GM18499 (cell line): Measurements from ENCODE around the gene PTH2.
"Not testable (repeated sequence)": the region's sequence is repeated elsewhere in the genome, so short reads cannot be mapped to it uniquely, and the experiment has no call there.

Source experiments
- ATAC-seq: cut with Tn5 transposase; IDR thresholded peaks from one replicate; pipeline ENCODE4 v1.9.1; 2021; ENCODE audit warnings: moderate number of reproducible peaks; ENCODE audit not compliant: insufficient read depth, unreplicated experiment

Gene PTH2

DNA sequence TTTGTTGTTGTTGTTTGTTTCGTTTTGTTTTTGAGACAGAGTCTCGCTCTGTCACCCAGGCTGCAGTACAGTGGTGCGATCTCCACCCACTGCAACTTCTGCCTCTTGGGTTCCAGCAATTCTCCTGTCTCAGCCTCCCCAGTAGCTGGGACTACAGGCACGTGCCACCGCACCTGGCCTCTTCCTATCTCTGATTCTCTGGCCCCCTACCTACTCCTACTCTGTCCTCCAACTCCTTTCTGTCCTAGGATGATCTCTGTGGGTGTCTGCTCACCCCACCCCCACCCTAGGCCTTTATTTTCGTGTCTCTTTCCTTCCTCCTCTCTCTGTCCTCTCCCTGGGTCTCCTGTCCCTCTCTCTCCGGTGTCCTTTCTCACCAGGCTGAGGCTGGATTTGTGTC lies 27.2 kb upstream of the PTH2 start:
- ATAC-seq: no peak

DNA sequence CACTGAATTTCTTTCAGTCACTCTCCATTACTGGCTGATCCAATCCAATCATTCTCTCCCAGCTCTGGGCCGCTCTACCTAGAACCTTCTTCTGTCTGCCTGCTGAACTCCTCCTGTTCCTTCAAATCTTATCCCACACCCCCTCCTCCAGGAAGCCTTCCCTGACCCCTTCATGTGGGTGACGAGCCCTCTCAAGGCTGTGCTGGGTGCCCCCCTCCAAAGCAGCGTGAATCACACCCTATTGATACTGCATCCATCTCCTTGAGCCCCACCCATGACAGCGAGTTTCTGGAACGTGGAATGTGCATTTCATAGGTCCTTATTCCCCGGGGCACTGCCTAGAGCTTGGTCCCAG lies 25.2 kb upstream of the PTH2 start:
- no peak for ATAC-seq

DNA sequence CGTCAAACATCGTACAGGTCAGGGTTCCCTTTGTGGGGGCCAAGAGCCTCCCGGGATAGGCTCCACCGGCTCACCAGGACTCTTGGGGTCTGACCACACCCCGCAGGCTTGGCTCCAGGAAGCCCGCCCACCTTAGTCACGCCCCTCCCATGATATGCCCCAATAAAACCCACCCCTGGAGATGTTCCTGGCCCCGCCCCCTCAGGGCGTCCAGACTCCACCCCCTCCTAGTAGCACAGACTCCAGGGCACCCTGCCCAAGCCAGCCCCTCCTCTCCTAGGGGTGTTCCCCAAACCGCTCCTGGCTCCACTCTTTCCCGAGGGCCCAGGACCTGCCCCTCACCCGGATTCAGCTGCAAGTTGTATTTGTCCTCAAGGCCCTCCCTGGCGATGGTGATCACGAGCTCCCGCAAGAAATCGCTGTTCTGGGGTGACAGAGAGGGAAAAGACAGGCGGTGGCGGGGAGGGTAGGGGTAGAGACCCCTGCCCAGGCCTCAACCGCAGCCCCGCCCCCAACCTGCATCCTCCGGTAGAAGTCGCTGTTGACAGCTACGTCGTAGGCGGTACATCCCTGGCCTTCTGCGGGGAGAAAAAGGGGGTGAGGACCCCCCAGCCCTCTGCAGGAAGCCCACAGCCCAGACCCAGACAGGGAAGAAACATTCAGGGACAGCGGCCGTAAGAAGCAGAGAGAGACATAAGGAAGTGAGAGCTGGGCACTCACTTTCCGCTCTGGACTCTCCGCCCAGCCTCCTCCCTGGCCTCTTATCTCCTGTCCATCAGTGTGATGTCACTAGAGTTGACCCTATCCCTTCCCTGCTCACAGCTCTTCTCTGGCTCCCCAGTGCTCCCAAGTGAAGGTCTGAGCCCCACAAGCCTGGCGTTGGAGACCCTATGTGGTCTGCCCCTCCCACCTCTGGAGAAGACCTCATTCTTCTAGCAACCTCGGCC lies 24.5 kb upstream of the PTH2 start:
- ATAC-seq: no peak

DNA sequence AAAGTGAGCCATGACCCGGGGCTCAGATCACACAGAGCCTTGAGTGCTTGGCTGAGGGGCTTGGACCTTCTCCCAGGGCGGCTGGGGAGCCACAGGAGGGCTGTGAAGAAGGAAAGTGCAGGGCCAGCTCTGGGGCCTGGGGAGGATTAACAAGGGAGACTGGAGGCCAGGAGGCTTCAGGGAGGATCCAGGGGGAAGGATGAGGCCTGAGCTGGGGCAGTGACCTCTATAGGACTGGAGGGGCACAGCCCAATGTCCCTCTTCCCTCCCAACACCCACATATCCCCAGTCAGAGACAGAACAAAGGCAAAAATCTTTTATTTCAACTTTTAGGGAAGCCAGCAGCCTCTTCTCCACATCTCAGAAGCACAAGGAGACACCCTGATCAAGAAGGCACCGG lies 22.8 kb upstream of the PTH2 start:
- ATAC-seq: no peak

DNA sequence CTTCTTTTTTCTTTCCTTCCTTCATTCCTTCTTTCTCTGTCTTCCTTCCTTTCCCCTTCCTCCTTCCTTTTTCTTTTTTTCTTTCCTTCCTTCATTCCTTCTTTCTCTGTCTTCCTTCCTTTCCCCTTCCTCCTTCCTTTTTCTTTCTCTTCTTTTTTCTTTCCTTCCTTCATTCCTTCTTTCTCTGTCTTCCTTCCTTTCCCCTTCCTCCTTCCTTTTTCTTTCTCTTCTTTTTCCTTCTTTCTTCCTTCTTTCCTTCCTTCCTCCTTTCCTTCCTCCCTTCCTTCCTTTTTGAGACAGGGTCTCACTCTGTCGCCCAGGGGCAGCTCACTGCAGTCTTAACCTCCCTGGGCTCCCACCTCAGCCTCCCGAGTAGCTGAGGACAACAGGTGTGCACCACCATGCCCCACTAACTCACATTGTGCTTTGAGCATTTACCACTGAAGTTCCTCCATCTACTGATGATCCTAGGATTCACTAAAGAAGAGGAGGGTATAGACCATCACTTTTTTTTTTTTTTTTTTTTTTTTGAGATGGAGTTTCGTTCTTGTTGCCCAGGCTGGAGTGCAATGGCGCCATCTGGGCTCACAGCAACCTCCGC lies 21.0 kb upstream of the PTH2 start:
- ATAC-seq: not testable (repeated sequence)

DNA sequence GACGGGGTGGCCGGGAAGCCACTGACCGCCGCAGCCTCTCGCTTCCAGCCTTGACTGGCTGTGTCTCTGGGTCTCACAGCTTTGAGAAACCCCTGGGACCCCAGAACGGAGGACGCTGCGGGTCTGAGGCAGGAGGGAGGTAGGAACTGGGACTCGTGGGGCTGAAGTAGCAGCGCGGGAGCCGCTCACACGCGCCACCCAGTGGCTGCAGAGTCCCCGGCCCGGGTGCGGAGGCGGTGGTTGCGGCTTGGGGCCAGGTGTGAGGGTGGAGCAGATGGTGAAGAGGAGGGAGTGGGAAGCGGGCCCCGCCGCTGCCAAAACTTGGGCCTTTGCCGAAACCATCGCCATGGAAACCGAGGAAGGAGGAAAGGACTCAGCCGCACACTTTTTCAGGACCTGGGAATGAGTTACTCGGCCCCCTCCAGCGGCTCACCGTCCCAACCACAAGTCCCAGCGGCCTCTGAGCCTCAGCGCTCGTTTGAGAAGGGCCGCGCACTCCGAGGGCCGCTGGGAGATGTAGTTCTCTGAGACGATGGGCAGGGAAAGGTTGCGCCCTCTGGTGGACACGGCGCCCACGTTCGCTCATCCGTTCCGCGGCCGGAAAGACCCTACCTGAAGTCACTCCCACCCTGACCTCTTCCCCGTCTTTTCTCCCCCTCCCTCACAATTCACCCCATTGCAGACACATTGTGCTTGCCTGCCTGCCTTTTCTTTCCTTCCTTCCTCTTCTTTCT lies 20.3 kb upstream of the PTH2 start:
- peak; percentile 38 for ATAC-seq

DNA sequence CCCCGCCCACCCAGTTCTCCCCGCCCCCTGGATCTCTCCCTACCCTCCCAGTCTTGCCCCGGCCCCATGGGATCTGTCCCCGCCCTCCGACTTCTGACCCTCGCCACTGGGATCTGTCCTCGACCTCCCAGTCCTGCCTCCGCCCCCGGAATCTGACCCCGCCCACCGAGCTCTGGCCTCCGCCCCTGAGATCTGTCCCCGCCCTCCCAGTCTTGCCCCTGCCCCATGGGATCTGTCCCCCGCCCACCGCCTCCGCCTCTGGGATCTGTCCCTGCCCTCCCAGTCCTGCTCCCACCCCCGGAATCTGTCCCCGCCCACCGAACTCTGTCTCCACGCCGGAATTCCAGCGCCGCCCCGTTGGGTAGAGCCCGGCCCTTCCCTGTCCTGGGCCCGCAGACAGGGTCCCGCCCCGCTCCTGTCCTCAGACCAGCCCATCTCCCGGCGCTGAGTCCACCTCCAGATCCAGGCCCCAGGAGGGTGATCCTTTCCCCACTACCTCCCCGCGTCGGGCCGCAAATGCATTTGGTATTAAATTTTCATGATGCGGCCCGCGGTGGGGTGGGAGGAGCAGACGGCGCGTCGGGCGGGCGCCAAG lies 19.6 kb upstream of the PTH2 start:
- peak; percentile 10 for ATAC-seq

DNA sequence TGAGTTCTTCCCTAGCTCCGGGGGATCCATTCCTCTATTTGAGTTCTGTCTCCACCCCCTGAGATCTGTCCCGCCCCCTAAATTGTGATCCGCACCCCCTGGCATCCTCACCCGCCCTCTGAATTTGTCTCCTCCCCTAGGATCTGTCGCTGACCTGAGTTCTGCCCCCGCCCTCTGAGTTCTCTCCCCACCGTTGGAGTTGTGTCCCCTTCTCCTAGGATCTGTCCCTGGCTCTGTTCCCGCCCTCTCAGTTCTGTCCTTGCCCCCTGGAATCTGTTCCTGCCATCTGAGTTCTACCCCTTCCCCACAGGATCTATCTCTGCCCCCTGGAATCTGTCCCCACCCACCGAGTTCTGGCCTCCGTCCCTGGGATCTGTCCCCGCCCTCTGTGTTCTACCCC lies 19.1 kb upstream of the PTH2 start:
- no peak for ATAC-seq

DNA sequence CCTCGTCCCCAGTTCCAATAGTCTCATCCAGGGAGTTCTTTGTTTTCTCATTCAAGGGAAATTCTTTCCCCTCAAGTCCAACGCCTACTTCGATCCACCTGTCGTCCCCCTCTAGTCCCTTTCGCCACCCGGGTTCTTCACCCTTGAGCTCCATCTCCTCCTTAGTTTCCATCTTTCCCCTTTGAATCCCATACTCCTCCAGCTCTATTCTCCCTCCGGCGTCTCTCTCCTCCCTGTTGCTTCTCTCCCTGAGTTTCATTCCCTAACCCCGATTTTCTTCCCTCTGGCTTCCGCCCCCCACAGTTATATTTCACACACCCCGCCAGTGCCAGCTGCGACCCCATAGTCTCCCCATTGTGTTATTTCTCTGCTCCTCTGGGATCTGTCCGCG lies 18.7 kb upstream of the PTH2 start:
- ATAC-seq: no peak

DNA sequence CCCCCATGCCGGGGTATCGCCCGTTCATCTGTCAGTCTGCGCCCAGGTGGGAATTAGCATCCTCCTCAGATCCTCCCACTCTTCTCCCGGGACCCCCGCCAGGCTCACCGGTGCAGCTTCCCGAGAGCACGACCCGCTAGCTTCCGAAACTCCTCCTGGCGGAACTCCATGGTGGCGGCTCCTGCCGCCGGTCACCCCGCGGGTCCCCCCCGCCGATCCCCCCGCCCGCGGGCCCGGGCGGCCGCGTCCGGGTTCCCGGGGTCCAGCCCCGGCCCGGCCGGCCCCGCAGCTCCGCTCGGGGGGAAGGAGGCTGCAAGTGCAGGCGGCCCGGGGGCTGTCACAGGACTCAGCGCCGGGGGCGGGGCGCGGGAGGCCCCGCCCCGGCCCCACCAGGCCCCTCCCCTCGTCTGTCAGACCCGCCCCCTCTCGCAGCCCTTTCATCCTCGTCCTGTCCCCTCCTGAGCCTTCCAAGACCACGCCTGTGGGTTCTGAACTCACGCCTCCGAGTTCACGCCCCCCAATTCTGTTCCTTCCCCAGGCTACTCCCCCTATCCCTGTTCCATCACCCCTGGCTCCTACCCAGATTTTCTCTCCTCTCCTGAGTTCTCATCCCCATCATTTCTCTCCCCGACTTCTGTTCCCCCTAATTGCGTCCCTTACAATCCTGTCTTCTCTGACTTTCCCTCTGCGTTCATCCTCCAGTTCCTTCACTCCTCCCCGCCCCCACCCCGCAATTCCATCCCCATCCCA lies 18.1 kb upstream of the PTH2 start, which contains the start of gene SLC17A7:
Gene SLC17A7 (minus strand): TSS at position 318 of the 750 bp plus-strand sequence. CDS start 148 bp downstream, at position 170.
- no peak for ATAC-seq

DNA sequence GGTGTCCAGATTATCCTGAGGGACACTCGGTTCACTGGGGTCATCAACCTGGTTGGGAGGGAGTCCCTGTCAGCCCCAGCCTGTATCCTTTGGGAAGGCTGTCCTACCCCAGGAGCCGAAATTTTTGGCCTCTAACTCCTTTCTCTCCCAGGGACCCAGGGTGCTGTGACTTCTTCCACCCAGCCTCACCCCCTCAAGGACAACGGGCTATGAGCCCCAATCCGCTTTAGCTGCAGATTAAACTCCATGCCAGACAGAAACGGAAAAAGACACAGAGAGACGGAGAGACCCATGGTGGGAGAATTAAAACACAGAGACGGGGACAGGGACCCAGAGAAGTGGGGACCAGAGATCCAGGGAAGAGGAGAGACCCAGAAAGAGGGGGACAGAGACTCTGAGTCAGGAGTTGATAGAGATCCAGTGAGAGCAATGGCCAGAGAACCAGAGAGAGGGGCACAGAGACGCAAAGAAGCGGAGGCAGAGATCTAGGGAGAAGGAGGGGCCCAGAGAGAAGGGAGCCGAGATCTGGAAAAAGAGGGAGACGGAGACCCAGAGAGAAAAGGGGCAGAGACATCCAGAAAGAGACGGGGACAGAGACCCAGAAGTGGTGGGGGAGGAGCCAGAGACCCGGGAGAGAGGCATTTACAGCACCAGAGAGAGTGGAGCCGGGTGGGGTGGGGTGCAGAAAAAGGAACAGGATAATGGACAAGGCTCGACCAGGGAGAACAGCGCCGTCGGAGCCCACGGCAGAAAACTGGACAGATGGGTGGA lies 17.4 kb upstream of the PTH2 start:
- ATAC-seq: no peak

DNA sequence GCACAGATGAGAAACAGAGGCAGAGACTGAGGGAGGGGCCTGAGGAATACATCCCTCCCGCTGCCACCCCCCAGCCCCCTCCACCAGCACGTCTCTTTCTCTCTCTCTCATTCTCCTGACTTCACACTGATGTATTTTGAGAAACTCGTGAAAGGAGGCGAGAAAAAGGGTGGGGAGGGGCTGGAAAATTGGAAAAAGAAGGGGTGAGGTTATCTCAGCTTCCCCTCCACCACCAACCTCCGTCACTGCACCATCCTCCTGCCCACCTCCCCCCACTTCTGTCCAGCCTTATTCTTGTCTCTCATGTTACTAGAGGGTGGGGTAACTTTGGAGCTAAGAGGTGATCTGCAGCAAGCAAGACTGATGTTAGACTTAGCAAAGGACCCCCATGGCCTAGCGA lies 16.6 kb upstream of the PTH2 start:
- no peak for ATAC-seq

DNA sequence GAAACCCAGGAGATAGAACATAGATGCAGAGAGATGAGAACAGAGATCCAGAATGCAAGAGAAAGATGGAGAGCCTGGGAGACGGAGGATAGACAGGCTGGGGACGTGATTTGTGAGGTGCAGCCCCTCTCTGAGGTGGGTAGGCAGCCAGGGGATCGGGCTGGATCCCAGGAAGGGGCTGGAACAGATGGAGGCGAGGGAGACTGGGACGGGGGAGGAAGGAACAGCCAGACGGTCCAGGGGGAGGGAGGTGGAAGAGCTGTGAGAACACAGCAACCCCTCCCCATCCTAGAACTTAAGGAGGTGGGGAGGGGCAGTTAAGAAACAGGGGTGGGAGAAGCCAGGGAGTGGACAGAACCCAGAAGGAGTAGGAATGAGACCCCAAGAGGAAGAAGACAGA lies 15.0 kb upstream of the PTH2 start:
- no peak for ATAC-seq

DNA sequence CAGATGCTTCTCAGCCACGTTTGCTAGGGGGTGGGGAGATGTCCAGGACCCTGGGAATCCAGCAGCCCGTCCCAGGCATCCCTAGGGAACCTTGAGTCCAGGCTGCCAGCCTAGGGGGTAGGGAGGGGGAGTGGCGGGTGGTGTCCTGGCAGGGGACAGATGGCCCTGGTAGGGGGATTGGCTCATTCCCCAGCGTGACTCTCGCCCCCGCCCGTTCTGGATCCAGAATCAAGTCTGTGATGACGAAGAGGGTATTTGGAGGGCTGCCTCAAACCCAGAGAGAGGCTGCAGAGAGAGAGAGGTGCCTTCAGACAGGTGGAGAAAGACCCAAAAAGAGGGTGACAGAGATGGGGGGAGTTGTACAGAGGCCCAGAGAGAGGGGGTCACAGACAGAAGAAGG lies 14.0 kb upstream of the PTH2 start:
- ATAC-seq: no peak

DNA sequence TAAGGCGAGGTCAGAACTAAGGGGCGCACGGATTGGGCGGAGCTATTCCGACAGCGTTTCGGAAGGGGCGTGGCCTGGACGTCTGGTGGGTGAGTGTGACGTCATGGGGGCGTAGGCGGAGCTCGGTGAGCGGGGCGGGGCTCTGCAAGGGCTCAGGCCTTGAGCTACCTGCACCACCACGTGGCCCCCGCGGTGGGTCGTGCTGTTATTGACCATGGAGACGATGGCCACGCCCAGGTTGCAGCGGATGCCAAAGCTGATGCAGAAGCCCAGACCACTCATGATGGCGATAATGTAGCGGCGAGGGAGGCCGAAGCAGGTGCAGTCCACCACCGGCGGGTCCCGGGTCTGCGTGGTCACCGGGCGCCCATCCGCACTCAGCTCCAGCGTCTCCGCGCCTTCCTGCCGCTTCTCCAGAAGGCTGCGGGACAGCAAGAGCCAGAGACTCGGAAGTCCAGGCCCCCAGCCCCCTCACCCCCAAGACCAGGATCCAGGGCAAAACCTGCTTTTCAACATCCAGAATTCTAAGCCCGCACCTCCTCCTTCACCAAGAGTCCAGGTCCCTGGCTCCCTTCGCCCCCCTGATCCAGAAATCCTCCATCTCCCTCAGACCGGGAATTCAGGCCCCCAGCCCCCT lies 13.3 kb upstream of the PTH2 start:
- ATAC-seq: no peak

DNA sequence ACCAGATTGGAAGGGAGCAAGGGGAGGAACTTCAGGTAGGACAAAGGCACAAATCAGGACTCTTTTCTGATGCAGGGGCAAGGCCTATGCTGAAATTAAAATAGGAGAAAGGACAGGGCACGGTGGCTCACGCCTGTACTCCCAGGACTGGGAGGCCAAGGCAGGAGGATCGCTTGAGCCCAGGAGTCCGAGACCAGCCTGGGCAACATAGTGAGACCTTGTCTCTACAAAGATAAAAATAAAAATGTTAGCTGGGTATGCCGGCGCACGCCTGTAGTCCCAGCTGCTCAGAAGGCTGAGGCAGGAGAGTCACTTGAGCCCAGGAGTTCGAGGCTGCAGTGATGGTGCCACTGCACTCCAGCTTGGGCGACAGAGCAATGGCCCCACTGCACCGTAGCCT lies 12.4 kb upstream of the PTH2 start:
- no peak for ATAC-seq

DNA sequence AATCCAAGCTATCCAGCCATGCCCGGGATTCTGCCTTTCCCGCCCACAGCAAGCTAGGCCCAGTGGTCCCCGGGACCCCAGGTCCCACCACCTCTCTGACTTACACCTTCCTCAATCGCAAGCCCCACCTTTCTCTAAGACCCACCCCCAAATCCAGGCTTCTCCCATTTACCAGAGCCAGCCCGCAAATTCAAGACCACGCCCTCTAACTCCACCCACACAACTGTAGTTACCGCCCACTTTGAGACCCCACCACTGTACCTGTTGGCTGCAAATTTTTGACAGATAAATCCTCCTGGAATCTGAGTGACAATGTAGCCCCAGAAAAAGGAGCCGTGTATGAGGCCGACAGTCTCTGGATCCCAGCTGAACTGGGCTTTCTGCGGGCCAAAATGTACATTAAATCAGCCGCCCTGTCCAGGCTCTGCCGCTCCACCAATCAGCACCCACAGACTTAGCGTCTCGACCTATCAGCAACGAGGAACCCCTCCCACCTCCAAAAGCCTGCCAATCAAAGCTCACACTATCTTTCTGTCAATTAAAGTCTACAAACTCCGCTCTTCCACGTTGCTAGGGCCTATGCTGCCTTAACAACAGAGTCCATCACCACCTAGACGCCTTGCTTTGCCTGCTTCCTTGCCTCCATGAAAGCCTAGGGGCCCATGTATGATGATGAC lies 11.8 kb upstream of the PTH2 start:
- no peak for ATAC-seq

DNA sequence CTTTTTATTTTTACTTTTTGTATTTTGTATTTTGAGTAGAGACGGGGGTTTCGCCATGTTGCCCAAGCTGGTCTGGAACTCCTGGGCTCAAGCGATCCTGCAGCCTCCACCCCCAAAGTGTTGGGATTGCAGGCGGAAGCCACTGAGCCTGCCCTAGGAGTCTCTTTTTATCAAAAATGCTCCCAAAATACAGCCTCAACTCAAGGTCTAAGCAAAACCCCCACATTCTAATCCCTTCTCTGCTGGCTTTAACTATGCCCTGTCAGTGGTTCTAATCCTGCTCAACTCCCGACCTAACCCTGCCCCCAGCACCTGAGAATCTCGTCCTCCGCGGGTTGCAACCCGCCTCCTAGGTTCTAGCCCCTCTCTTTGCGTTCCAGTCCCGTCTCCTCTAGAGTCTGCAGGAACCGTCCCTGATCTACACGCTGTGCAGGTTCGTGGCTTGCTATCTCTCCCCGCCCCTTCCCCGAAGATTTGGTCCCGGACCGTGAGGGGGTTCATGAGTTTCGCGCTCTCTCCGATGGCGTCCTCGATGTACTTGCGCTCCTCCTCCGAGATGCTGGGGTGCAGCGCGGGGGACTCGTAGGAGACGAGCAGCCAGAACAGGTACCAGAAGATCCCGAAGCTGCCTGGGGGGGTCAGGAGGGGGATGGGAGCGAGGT lies 10.1 kb upstream of the PTH2 start:
- ATAC-seq: no peak
